Endothelial cell of umbilical vein (primary cell): ENCODE measurements around the gene SORCS3. TPM values are rescaled to one million over a fixed set of nuclear protein-coding genes. Genes with fewer than 3 reads are reported as not detected.

ENCODE experiments used
- BruUV-seq: library from RNA; stranded (reverse); fragments of 400-500 nt; replicated peaks from 2 replicates; lab custom pipeline; 2021; lab: Mats Ljungman, UMichigan
- CTCF ChIA-PET: fragments of 300-600, 350-600 bp; sonication (Branson Sonifier 250); formaldehyde crosslinking; loops from one replicate; lab custom pipeline; 2021; ENCODE audit warnings: antibody characterized with exemption, inconsistent platforms; lab: Charles Lee
- POLR2A ChIA-PET: fragments of 300-600, 350-600 bp; sonication (Branson Sonifier 250); formaldehyde crosslinking; loops from one replicate; lab custom pipeline; 2021; ENCODE audit warnings: antibody characterized with exemption, inconsistent platforms; lab: Charles Lee
- DNase-seq: peaks from one replicate; pipeline ENCODE4 v3.0.0-alpha.2; 2011; ENCODE audit warnings: low read depth, low spot score
- FAIRE-seq: peaks from 2 replicates; lab custom pipeline; 2011; peaks lifted over from hg19 to GRCh38; lab: Jason Lieb, UNC
- H2AFZ ChIP-seq: 2 replicates; pipeline ENCODE4 v1.6.0; 2012; ENCODE audit warnings: low read depth, low read length, control low read depth, inconsistent platforms
- H3K27ac ChIP-seq: 2 replicates; pipeline ENCODE4 v1.5.1; 2011; ENCODE audit warnings: low read depth, mild to moderate bottlenecking, control low read depth, low read length, moderate library complexity; ENCODE audit not compliant: insufficient read depth
- H3K27me3 ChIP-seq, 2 experiments: 2 replicates each; pipeline versions ENCODE4 v1.6.0 to v1.6.1; 2011; ENCODE audit warnings: low read length in 2 of 2, mixed read lengths in 1 of 2; ENCODE audit not compliant: control insufficient read depth in 2 of 2, insufficient read depth in 2 of 2
- H3K36me3 ChIP-seq, 2 experiments: 2 replicates in 1 of 2; 3 replicates in 1 of 2; pipeline ENCODE4 v1.5.1; 2011; ENCODE audit warnings: low read length in 2 of 2, mild to moderate bottlenecking in 1 of 2, moderate library complexity in 1 of 2; ENCODE audit not compliant: control insufficient read depth in 2 of 2, insufficient read depth in 2 of 2; ENCODE audit errors: extremely low read depth in 1 of 2
- H3K4me1 ChIP-seq: 3 replicates; pipeline ENCODE4 v1.5.1; 2011; ENCODE audit warnings: mild to moderate bottlenecking, low read length; ENCODE audit not compliant: control insufficient read depth, insufficient read depth; ENCODE audit errors: extremely low read depth
- H3K4me2 ChIP-seq: 2 replicates; pipeline ENCODE4 v1.6.1; 2011; ENCODE audit warnings: low read length, control low read depth, mixed read lengths; ENCODE audit not compliant: insufficient read depth
- H3K4me3 ChIP-seq, 3 experiments: fragments of 200-600 bp in 1 of 3; sonication (generic), shearing (Covaris generic) in 1 of 3; replicated peaks in 1 of 3; 2 replicates each; pipeline ENCODE4 v1.5.1; 2011 to 2016; ENCODE audit warnings: control low read depth in 3 of 3, low read length in 3 of 3, mild to moderate bottlenecking in 2 of 3, inconsistent platforms in 1 of 3, low read depth in 1 of 3, moderate library complexity in 1 of 3; ENCODE audit not compliant: insufficient read depth in 1 of 3
- H3K79me2 ChIP-seq: 2 replicates; pipeline ENCODE4 v1.6.0; 2012; ENCODE audit warnings: low read length, inconsistent platforms; ENCODE audit not compliant: control insufficient read depth, insufficient read depth
- H3K9ac ChIP-seq: replicated peaks from 2 replicates; pipeline ENCODE3; 2011; ENCODE audit warnings: low read length, control low read depth; ENCODE audit not compliant: insufficient read depth; ENCODE audit errors: extremely low read depth
- H3K9me1 ChIP-seq: replicated peaks from 3 replicates; pipeline ENCODE4 v1.6.0; 2011; ENCODE audit warnings: mild to moderate bottlenecking, low read length; ENCODE audit not compliant: control insufficient read depth, insufficient read depth; ENCODE audit errors: extremely low read depth
- H3K9me3 ChIP-seq: replicated peaks from 2 replicates; pipeline ENCODE4 v1.5.1; 2012; ENCODE audit warnings: low read length, inconsistent platforms; ENCODE audit not compliant: control insufficient read depth, insufficient read depth
- H4K20me1 ChIP-seq: replicated peaks from 2 replicates; pipeline ENCODE3; 2011; ENCODE audit warnings: mild to moderate bottlenecking, low read length; ENCODE audit not compliant: control insufficient read depth, insufficient read depth; ENCODE audit errors: extremely low read depth
- EZH2 ChIP-seq: IDR thresholded peaks from 2 replicates; pipeline ENCODE4 v1.6.1; 2012; ENCODE audit warnings: borderline replicate concordance, low read depth, mild to moderate bottlenecking, moderate library complexity, low read length, inconsistent platforms; ENCODE audit not compliant: severe bottlenecking
- FOS ChIP-seq: IDR thresholded peaks from 2 replicates; pipeline ENCODE4 v1.6.1; 2011; ENCODE audit warnings: mild to moderate bottlenecking, low read length, moderate library complexity, borderline replicate concordance; ENCODE audit not compliant: insufficient read depth
- GATA2 ChIP-seq: IDR thresholded peaks from 2 replicates; pipeline ENCODE4 v1.7.0; 2011; ENCODE audit warnings: low read depth, mild to moderate bottlenecking, moderate library complexity, mixed read lengths, low read length; ENCODE audit not compliant: insufficient read length, insufficient read depth
- JUN ChIP-seq: IDR thresholded peaks from 2 replicates; pipeline ENCODE4 v1.6.1; 2011; ENCODE audit warnings: borderline replicate concordance, low read depth; ENCODE audit not compliant: insufficient read length, insufficient read depth
- MAX ChIP-seq: IDR thresholded peaks from 2 replicates; pipeline ENCODE4 v1.6.1; 2011; ENCODE audit not compliant: insufficient read depth, insufficient read length
- MYC ChIP-seq: IDR thresholded peaks from one replicate; pipeline ENCODE4 v1.6.1; 2011; ENCODE audit warnings: mild to moderate bottlenecking, low read depth, low read length
- POLR2A ChIP-seq: IDR thresholded peaks from 2 replicates; pipeline ENCODE4 v1.6.1; 2012; ENCODE audit warnings: low read depth, mild to moderate bottlenecking, control low read depth, low read length
- POLR2AphosphoS5 ChIP-seq: IDR thresholded peaks from 2 replicates; pipeline ENCODE4 v1.6.1; 2012; ENCODE audit warnings: low read depth, mild to moderate bottlenecking, control low read depth, low read length, moderate library complexity; ENCODE audit not compliant: insufficient read depth
- dilution Hi-C: fragments of 300-500 bp; cut with MboI; formaldehyde crosslinking; loops from one replicate; pipeline ENCODE4 v1.15.0; 2019; ENCODE audit warnings: low sequenced_read_pairs; ENCODE audit not compliant: extremely low pct_ligation_motif_present
- intact Hi-C: fragments of 100-400 bp; cut with micrococcal nuclease; formaldehyde crosslinking; loops from one replicate; pipeline ENCODE4 v1.10.0; 2022
- polyA plus RNA-seq, 4 experiments: library from polyadenylated mRNA; depleted of rRNA in 3 of 4; stranded (reverse) in 3 of 4; unstranded in 1 of 4; fragments of >200 nt; gene quantifications; 2 replicates each; pipeline versions ENCODE4 v1.2.1 to v1.2.3, GENCODE V29; 2011 to 2012; ENCODE audit warnings: missing spikeins in 1 of 4
- total RNA-seq: library from RNA; stranded (reverse); gene quantifications from 2 replicates; pipeline ENCODE4 v1.2.3, GENCODE V29; 2021
- TF ChIP-seq, protein P1 (sequence below), 2 donors: IDR thresholded peaks; 1 replicate in 1 of 2; 2 replicates in 1 of 2; pipeline ENCODE4 v1.5.1; 2011; ENCODE audit warnings: low read length in 2 of 2, mild to moderate bottlenecking in 2 of 2, moderate library complexity in 2 of 2, control low read depth in 1 of 2, inconsistent platforms in 1 of 2, low read depth in 1 of 2; ENCODE audit not compliant: insufficient read depth in 1 of 2; ENCODE audit errors: extremely low read depth in 1 of 2

The SORCS3 gene
- total and polyA plus RNA-seq, 2 donors (not counting 3 experiments of a cell fraction or from before 2014, with no cell fraction given) = not detected

GRCh38 chr10:105192146-105192545 is 551.1 kb downstream of the SORCS3 start:
- DNase-seq (no peak), FAIRE-seq (no peak)
- ChIA-PET POLR2A (no interaction called here), CTCF (no interaction called here)
- Histone ChIP-seq H4K20me1 (no peaks in the 10 kb centered on the region), H3K4me2 (no peak overlapping the region), H3K27me3 (no peaks in the 10 kb centered on the region), H3K36me3 (no peaks in the 10 kb centered on the region), H3K4me3 (no peak overlapping the region), H3K9ac (no peak overlapping the region), H3K4me1 (no peaks in the 10 kb centered on the region), H3K9me1 (no peaks in the 10 kb centered on the region), H3K79me2 (no peaks in the 10 kb centered on the region), H3K27ac (no peak overlapping the region), H2AFZ (no peak overlapping the region), H3K9me3 (peaks cover 4% of the 10 kb centered on the region)
- no TSS peak for BruUV-seq
- dilution Hi-C loops = no loop called here
- no peak for TF ChIP-seq FOS
- no peak for TF ChIP-seq JUN
- TF ChIP-seq MYC = no peak
- no peak for TF ChIP-seq EZH2
- no peak for TF ChIP-seq MAX
- no peak for TF ChIP-seq POLR2AphosphoS5
- TF ChIP-seq POLR2A = no peak
- TF ChIP-seq, protein P1, sequence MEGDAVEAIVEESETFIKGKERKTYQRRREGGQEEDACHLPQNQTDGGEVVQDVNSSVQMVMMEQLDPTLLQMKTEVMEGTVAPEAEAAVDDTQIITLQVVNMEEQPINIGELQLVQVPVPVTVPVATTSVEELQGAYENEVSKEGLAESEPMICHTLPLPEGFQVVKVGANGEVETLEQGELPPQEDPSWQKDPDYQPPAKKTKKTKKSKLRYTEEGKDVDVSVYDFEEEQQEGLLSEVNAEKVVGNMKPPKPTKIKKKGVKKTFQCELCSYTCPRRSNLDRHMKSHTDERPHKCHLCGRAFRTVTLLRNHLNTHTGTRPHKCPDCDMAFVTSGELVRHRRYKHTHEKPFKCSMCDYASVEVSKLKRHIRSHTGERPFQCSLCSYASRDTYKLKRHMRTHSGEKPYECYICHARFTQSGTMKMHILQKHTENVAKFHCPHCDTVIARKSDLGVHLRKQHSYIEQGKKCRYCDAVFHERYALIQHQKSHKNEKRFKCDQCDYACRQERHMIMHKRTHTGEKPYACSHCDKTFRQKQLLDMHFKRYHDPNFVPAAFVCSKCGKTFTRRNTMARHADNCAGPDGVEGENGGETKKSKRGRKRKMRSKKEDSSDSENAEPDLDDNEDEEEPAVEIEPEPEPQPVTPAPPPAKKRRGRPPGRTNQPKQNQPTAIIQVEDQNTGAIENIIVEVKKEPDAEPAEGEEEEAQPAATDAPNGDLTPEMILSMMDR (IDR thresholded peaks at IDR 0.05; ENCODE audit: extremely low read depth in 1 of 2, insufficient read depth in 1 of 2, low read depth in 1 of 2, low read length in 2 of 2) = no peak
- TF ChIP-seq GATA2 = no peak
- intact Hi-C loops = no loop called here
